ENCODE results near the gene SUDS3.
"Not testable (repeated sequence)": the region's sequence is repeated elsewhere in the genome, so short reads cannot be mapped to it uniquely, and the experiment has no call there.

Gene SUDS3

DNA sequence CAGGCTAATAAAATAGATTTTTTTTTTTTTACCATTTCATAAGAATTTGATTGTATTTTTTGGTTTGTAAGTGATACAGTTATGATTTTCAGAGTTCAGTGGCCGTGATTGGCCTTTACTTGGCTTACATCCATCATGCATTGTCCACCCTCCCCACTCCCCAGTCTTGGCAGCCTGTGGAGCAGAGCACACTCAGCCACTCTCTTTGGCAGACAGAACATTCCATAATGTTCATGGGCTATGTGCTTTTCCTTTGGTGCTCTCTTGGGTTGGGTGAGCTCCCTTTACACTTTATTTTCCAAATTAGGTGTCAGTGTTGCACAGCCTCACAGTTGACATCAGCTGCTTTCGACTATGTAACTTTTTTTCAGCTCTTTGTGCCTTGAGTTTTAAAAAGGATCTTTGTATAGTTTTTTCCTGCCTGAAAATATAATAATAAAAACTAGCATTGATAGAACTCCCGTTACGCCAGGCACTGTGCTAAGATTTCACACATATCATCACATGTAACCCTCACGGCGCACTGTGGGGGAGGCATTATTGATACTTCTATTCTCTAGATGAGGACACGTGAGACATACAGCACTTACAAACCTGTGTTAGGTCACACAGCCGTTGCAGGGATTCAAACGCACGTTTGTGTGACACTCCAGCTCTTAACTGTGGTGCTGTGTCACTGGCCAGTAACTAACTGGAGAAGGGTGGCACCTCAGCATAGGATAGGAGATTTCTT, 21.5 kb downstream of the SUDS3 start:
- TF ChIP-seq, protein P1, sequence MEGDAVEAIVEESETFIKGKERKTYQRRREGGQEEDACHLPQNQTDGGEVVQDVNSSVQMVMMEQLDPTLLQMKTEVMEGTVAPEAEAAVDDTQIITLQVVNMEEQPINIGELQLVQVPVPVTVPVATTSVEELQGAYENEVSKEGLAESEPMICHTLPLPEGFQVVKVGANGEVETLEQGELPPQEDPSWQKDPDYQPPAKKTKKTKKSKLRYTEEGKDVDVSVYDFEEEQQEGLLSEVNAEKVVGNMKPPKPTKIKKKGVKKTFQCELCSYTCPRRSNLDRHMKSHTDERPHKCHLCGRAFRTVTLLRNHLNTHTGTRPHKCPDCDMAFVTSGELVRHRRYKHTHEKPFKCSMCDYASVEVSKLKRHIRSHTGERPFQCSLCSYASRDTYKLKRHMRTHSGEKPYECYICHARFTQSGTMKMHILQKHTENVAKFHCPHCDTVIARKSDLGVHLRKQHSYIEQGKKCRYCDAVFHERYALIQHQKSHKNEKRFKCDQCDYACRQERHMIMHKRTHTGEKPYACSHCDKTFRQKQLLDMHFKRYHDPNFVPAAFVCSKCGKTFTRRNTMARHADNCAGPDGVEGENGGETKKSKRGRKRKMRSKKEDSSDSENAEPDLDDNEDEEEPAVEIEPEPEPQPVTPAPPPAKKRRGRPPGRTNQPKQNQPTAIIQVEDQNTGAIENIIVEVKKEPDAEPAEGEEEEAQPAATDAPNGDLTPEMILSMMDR (IDR thresholded peaks at IDR 0.05; ENCODE audit: unreplicated experiment in 3 of 3) = no peak
- H3K36me3 Mint-ChIP-seq (ENCODE audit: low read depth) = peaks cover 74% of the 10 kb centered on the region
- no peaks in the 10 kb centered on the region for H3K27me3 Mint-ChIP-seq (ENCODE audit: low read depth)
- no peak overlapping the region for H3K27ac Mint-ChIP-seq
- H3K9me3 Mint-ChIP-seq = no peaks in the 10 kb centered on the region
- no peak overlapping the region for H3K4me3 Mint-ChIP-seq
- H3K4me1 Mint-ChIP-seq = no peaks in the 10 kb centered on the region

DNA sequence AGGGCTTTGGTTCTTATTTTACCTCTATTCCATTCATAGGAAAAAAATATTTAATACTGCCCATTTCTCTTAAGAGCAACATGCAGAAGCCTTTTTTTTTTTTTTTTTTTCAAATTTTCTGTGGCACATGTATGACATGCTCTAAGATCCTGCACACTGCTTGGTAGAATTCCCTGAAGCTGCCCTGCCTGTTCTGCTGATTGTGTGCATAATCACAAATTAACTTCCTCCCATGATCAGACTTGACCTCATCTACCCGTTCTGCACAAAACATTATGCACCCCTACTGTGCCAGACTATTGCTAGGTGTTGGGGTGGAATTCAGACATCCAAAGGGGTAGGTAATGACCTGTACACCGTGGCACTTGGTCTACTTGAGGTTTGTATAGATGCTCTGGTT, 22.2 kb downstream of the SUDS3 start:
- peaks cover 74% of the 10 kb centered on the region for H3K36me3 Mint-ChIP-seq (ENCODE audit: low read depth)
- no peak overlapping the region for H3K4me3 Mint-ChIP-seq
- no peaks in the 10 kb centered on the region for H3K27me3 Mint-ChIP-seq (ENCODE audit: low read depth)
- TF ChIP-seq, protein P1 (IDR thresholded peaks at IDR 0.05; ENCODE audit: unreplicated experiment in 3 of 3) = no peak
- H3K27ac Mint-ChIP-seq = no peak overlapping the region
- no peaks in the 10 kb centered on the region for H3K9me3 Mint-ChIP-seq
- H3K4me1 Mint-ChIP-seq = no peaks in the 10 kb centered on the region

DNA sequence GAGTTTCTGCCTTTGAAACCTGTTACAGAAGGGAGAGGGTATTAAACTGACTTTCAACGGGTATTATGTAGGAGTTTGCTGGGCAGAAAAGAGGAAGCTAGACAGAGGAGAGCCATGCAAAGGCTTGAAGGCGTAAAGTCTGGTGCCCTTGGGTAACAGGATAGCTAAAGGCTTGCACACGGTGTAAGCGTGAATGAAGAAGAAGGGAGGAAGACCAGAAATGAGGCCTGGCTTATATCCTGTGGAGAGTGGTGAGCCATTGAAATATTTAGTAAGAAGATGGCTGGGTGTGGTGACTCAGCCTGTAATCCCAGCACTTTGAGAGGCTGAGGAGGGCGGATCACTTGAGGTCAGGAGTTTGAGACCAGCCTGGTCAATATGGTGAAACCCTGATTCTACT, 22.6 kb downstream of the SUDS3 start:
- H3K9me3 Mint-ChIP-seq = no peaks in the 10 kb centered on the region
- TF ChIP-seq, protein P1 (IDR thresholded peaks at IDR 0.05; ENCODE audit: unreplicated experiment in 3 of 3) = no peak
- no peaks in the 10 kb centered on the region for H3K27me3 Mint-ChIP-seq (ENCODE audit: low read depth)
- H3K36me3 Mint-ChIP-seq (ENCODE audit: low read depth) = peaks cover 74% of the 10 kb centered on the region
- H3K4me3 Mint-ChIP-seq = no peak overlapping the region
- no peak overlapping the region for H3K27ac Mint-ChIP-seq
- no peaks in the 10 kb centered on the region for H3K4me1 Mint-ChIP-seq

DNA sequence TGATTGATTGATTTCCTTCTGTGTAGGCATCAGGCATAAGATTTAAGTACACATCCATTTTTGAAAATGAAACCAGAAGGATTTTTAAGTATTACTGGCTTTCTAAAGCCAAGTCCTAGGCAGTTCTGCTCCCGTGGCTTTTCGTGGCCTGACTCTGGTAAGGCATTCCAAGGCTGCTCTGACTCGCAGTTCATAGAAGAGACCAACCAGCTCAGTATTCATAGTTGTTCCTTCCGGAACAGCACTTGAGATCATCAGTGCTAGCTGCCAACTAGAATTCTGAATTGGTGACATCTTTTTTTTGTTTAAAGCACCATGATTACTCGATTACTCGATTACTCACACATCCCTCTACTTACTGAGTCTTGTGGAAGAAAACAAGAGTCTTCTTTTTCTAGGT, 25.9 kb downstream of the SUDS3 start:
- H3K36me3 Mint-ChIP-seq (ENCODE audit: low read depth) = peaks cover 70% of the 10 kb centered on the region
- no peaks in the 10 kb centered on the region for H3K9me3 Mint-ChIP-seq
- no peaks in the 10 kb centered on the region for H3K27me3 Mint-ChIP-seq (ENCODE audit: low read depth)
- H3K27ac Mint-ChIP-seq = no peak overlapping the region
- no peaks in the 10 kb centered on the region for H3K4me1 Mint-ChIP-seq
- H3K4me3 Mint-ChIP-seq = no peak overlapping the region
- TF ChIP-seq, protein P1 (IDR thresholded peaks at IDR 0.05; ENCODE audit: unreplicated experiment in 3 of 3) = no peak

DNA sequence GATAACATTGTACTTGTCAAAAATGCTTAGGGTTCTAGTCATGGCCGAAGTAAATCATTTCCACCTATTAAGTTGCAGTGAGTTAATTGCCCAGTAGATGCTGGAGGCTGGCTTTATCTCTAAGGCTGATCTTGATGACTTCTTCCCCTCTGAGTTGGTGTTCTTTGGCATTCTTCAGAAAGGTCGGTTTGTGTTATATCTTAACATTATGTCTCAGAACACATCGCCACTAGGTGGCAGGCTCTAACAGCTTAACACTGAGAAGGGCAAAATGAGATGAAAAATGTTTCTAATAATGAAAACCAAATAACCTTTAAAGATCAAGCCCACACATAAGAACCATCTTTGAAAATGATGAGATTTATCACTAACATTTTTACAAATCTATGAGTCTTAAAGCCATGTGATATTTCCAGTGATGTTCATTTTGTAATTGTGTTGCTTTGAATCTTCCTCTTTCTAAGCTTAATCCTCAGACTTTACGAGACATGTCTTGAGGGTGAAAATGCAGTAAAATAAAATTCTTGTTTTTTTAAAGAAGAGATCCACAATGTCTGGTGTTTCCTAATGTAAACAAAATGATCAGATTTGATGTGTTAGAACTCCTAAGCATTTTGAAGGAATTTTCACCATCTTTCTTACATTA, 28.6 kb downstream of the SUDS3 start:
- no peak overlapping the region for H3K4me3 Mint-ChIP-seq

DNA sequence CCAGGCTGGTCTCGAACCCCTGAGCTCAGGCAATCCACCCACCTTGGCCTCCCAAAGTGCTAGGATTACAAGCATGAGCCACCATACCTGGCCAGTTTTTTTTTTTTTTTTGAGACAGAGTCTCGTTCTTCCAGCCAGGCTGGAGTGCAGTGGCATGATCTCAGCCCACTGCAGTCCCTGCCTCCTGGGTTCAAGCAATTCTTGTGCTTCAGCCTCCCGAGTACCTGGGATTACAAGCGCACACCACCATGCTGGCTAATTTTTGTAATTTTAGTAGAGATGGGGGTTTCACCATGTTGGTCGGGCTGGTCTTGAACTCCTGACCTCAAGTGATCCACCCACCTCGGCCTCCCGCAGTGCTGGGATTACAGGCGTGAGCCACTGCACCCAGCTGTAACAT, 31.9 kb downstream of the SUDS3 start:
- H3K9me3 Mint-ChIP-seq; H3K27ac Mint-ChIP-seq; H3K4me3 Mint-ChIP-seq; H3K27me3 Mint-ChIP-seq (ENCODE audit: low read depth); H3K4me1 Mint-ChIP-seq: not testable (repeated sequence)
- peaks cover 63% of the 10 kb centered on the region for H3K36me3 Mint-ChIP-seq (ENCODE audit: low read depth)

More for the DNA sequence above, 28.6 kb downstream of the SUDS3 start:
- H3K4me1 Mint-ChIP-seq = no peaks in the 10 kb centered on the region
- no peaks in the 10 kb centered on the region for H3K9me3 Mint-ChIP-seq
- H3K27ac Mint-ChIP-seq = no peak overlapping the region
- peaks cover 69% of the 10 kb centered on the region for H3K36me3 Mint-ChIP-seq (ENCODE audit: low read depth)
- no peaks in the 10 kb centered on the region for H3K27me3 Mint-ChIP-seq (ENCODE audit: low read depth)
- TF ChIP-seq, protein P1 (IDR thresholded peaks at IDR 0.05; ENCODE audit: unreplicated experiment in 3 of 3) = peak; percentile 77 to 87 (median 84)

Measured in nephron (organoid).